Stimulated activated CD4-positive, alpha-beta T cell treated with anti-CD3 and anti-CD28 coated beads, TNF-alpha, amount 100 ng/mL, for 24 hours (primary cell): ENCODE results near the gene DNASE2.

Source experiments
- DNase-seq, 3 experiments: peaks; one replicate each; pipeline ENCODE4 v3.0.0-alpha.2; 2020; ENCODE audit warnings: low read depth in 3 of 3

Gene DNASE2

DNA sequence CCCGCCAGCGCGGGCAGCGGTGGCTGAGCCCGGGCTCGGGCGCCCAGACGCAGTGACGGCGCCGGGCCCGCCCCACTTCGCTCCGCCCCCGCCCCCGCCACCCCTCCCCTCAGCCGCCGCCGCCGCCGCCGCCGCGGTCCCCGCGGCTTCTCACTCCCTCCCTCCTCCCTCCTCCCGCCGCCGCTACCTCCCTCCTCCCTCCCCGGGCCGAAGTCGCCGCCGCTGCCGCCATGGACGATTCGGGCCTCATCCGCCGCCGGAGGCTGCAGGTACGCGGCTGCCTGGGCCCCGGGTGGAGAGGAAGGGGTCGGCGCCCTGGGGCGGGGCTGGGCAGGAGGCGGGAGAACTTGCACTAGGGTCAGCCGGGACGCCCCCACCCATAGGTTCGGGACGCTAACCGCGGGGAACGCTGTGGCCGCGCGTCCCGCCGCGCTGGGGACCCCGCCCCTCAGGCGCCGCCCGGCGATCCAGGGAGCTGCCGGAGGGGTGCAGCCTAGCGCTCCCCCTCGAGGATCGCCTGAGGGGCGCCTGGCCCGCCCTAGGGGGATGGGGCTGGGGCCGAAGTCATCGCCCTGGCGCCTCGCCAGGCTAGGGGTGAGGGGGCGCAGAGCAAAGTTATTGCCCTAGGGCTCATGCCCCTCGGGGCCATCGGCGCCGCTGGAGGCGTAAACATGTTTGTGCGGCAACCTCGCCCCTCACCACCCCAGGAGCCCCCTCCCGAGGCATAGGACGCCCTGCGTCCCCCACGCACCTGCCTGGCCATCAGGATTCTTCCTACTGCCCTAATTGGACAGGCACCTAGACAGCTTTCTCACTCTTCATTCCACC is 47.3 kb downstream of the DNASE2 start:
- DNase-seq: peak in 1 of 3 experiments; percentile 48

DNA sequence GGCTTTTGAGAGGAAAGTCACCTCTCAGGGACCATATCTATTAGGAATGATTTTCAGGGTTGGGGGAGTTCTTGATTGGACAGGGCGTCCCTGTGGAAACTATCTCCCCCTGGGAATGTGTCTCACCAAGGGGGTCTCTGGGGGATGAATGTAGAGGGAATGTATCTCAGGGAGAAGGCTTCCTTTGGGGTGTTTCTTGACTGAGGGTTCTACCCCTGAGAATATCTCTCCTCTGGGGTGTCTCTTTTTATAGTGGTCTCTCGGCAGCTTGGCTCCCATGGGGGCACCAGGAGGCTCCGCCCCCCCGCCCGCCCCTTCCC is 47.9 kb downstream of the DNASE2 start:
- no peak for DNase-seq

DNA sequence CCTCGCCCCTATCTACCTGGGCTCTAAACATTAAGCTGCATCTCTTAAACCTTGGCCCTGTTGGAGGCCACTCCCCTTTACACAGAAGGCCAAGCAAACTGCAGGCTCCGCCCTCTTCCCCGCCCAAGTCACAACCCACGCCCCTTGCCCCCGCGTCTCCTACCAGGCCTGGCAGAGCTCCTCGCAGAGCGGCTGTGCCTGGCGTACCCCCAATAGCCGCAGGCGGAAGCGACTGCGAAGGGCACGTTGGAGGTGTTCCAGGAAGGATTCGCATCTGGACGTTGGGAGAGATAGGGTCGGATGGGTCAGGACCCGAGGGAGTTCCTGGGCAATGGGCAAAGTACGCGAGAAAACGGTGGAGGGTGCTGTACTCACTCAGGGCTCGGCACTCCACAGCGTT is 52.8 kb downstream of the DNASE2 start:
- DNase-seq: peak in 1 of 3 experiments; percentile 44

DNA sequence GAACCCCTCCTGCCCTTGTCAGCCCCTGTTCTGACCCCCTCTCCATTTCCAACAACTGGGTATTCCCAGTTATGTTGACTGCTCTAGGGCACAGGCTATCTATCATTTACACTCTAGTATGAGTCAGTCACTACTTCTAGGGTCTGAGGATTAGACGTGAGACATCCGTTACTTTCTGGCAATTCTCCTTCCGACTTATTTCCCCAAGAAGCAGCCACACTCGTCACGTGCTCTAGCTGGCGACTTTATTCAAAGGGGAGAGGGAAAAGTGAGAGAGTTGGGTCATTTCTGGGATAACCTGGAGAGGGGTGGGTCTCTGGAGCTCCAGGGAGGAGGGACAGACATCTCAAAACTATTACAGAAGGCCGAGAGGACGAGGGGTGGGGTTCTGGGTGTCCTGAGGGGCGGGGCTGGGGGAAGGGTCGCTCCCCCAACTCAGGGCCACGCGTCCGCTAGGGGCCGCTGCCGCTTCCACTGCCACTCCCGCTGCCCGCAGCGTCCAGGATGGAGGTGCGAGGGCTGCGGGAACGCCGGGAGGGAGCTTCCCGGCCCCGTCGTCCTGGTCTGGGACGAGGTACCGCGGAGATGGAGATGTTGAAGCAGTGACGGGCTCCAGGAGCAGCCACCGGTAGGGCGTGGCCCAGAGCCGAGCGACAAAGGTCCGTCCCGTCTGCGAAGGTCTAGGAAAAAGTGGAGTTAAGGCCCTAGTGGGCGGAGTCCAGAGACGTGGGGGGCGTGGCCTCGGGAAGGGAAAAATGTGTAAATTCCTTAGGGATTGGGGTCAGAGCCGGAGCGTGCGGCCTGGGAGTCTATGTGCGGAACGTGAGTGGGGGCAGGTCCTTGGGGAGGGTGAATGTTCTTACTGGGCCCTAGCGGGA is 55.8 kb downstream of the DNASE2 start:
- peak in 1 of 3 experiments; percentile 44 for DNase-seq
